HG02852 (cell line): ENCODE measurements around the gene LMX1B.

ENCODE experiments used
- ATAC-seq: cut with Tn5 transposase; IDR thresholded peaks from one replicate; pipeline ENCODE4 v1.9.1; 2021; ENCODE audit warnings: mild to moderate bottlenecking, moderate library complexity; ENCODE audit not compliant: unreplicated experiment

The LMX1B gene

DNA sequence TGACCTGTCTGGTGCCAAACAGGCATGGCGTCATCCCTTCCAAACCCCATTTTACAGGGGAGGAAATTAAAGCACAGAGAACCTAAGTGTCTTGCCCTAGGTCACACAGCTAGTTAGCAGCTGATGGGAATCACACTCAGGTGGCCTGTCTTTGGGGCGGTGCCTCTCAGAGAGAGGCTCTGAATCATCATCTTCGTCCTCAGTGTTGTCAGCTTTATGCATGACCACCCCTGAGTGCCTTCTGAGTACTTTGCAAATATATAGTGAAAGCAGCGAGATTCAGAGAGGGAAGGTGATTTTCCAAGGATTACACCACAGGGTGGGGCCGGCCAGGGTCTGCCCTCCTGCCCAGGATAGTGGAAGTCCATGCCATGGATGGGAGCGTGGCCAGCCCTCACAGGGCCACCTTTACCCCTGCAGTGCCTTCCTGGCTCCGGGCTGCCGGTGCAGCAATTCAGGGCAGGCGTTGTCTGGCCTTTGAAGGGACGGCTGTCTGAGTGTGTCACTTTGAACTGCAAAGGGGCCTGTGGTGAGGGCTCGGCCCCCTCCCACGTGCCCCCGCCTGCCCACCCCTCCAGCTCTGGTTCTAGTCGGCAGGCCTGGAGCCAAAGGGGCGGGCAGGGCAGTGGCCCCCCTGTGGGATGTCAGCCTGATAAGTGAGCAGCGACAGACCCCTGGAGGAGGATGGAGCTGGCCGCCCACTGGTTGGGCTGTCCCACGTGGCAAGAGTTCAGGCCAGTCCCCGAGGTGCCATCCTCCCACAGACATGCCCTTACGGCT lies 16.9 kb downstream of the LMX1B start:
- no peak for ATAC-seq

DNA sequence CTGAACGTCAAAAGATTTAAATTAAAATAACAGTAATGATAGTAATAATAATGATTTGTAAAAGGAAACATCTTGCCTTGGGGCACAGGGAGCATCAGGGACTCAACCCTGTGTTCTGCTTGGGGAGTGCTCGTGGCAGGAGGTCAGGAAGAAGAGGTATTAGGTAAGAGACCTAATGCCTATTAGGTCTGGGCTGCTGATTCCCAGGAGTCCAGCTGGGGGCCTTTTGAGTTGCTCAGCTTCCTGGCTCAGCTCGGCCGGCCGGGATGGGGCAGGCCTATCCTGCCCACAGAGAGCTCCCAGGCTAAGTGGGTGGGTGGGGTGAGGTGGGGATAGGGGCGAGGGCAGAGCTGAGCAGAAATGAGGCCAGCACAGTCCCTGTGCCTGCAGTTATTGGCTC lies 17.5 kb downstream of the LMX1B start:
- ATAC-seq, result no peak

DNA sequence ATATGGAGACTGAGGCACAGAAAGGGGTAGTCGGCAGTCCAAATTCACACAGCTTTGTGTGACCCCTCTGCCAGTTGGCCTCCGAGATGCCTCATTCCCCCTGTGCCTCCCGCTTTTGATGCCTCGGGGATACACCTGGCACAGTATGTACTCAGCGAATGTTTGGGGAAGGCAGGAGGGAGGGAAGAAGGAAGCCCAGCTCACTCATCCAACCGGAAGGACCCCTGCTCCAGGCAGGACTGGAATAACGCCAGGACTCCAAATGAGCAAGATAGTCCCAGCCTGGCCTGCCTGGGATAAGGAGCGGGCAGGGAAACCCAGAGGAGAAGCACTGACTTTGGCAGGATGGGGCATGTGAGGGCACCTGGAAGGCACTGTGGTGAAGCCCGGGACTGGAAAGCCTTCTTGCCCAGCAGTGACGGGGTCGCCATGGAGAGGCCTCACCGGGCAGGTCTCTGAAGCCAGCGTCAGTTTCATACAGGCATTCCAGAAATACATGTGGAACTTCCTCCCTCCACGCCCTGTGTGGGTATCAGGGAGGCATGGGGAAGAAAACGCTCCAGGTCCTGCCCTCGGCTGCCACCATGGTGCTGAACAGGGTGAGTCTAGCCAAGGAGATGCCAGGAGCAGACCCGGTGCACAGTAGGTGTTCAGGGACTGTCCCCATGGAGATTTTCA lies 20.3 kb downstream of the LMX1B start:
- no peak for ATAC-seq

DNA sequence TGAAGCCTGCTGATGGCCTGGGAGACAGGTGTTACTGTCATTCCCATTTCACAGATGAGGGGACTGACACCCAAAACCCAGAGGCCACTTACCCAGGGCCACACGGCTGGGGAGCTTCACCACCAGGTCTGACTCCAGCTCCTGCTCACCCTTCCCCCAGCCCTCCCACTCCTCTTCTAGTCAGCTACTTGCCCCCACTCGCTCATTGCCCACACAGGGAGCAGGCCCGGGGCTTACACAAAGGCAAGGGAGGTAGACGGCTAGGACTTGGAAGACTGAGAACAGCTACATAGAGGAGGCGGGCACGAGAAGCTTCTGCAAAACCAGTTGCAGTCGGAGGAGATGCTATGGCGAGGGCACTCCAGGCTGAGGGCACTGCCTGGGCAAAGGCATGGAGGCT lies 21.3 kb downstream of the LMX1B start:
- no peak for ATAC-seq

DNA sequence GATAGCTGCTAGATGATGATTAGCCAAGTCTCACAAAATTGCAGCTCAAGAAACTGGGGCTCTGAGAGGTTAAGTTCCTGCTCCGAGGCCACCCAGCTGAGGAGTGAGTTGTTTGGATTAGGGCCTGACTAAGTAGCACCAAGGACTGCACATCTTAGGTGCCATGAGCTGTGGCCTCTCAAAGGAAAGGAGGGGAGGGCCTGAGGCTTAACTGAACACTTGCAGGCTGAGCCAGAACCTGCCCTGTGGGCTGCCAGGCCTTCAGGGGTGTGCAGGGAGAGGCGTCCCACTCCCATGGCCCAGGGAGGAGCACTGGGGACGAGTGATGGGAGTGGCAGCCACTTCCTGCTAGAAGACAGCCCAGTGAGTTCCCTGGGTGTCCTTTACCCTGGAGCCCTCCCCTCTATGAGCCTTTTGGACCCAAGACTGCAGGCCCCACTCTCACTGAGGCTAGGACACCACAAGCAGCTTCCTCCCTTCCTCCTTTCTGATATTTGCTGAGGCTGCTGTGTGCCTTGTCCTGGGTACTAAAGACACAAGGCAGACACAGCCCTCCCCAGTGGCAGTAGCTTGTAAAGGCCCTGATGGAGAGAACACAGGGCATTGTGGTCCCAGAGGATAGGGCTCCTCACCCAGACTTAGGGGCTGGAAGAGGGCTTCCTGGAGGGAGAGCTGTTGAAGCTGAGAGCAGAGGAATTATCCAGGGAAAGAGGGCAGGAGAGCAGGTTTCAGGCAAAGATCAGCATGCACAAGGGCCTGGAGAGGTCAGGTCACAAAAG lies 22.1 kb downstream of the LMX1B start:
- ATAC-seq, result no peak

DNA sequence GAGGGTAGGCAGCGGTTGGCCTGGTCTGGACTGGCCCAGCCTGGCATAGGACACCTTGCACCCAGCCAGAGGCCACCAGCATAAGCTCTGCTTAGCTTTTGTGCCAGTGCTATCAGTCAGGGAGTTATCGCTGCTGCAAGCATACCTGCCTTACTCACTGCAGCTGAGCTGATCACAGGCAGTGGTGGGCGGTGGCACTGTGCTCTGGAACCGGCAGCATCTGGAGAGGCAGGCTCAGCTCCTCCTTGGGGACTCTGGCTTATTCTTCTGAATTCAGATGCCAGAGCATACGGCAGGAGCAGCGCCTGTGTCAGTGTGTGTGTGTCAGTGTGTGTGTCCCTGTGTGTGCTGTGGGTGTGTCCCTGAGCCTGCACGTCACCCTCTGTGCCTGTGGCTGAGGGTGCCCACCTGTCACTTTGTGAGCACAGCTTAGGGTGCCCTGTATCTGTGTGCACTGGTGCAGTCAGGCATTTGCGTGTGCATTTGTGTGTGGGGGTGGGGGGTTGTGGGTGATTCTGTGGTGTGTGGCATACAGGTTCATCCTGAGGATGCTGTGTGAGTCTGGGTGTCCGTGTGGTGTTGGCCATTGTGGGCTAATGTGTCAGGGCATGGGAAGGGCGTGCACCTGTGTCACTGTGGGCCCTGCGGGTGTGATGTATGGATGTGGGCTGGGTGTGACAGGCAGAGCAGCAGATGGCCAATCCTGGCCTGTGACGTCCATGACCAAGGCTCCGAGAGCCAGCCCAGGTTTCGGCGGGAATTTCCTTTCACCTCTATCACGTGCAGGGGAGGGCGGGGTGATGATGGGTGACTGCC lies 23.5 kb downstream of the LMX1B start:
- no peak for ATAC-seq

DNA sequence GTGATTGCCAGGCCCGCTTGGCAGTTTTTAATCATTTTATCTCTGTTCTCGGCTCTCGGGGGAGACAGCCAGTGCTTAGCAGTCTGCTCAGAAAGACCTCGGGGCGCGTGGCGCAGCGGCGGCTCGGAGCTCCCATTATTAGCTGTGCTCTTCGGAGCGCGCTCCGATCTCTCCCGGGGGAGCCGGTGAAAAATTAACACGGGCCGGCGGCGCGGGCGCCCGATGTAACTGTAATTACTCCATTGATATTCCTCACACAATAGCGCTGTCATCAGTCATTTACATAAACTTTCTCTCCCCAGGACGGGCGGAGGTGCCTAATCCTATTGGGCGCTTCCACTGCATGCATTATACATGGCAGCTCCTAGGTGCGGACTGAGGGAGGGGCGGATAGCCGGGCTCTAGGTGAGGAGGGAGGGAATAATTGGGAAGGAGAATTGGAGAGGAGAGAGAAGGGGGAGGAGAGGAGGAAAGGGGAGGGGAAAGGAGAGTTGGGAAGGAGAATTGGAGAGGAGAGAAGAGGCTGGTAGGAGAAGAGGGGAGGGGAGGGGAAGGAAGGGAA lies 24.9 kb downstream of the LMX1B start:
- no peak for ATAC-seq

DNA sequence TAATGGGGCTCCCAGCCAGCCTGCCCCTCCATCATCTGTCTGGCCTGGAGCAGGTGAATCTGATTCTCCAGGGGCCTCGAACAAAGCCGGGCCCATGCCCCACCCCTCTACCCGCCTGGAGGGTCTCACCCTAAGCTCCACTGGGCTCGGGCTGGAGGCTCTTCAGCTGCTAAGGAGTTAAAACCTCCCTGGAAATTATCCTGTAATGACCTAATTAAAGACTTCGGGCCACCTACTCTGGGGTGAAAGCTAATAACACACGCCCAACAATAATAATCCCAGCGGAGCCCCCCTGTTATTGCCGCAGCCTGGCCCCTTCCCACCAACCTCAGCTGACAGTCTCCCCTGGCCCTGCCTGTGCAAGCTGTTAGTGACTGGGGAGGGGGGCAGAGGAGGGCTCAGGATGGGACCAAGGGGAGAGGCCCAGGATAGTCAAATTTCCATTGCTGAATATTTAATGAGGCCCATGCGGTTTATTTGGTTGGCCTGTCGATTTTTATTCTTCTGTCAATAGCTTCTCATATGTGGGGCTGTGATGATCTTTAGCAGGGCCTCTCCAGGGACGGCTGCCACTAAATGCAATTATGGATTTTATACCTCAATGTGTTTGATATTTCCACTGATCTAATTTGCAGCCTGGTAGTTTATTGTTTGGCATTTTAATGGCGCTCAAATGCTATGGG lies 25.7 kb downstream of the LMX1B start:
- ATAC-seq, result no peak

DNA sequence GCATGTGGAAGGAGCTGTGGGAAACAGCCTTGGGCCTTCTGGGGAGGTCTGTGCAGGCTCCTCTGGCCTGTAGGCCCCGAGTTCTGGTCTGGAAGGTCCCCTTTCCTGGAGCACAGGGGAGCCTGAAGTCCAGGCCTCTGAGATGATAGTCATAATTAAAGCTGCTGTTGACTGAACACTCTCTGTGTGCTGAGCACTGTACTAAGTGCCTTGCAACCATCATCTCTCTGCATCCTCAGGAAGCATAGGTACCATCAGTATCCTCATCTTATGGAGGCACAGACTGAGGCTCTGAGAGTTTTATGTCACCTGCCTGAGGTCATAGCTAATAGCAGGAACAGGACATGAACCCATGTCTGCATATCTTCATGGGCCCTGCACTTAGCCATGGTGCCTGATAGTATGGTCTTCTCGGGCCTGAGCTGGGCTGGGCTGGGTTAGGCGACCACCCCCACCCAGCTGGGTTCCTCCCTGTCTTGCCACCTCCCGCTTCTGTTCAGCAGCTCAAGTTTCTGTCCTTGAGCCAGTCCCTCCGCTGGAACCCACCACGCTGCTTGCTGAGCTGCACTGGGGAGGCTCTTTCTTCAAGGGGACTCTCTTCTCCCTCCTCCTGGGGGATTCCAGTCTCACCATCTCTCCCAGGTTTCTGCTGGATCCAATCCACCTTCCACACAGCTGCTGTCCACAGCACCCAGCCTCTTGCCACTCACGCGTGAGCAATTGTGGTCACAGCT lies 27.6 kb downstream of the LMX1B start:
- no peak for ATAC-seq

DNA sequence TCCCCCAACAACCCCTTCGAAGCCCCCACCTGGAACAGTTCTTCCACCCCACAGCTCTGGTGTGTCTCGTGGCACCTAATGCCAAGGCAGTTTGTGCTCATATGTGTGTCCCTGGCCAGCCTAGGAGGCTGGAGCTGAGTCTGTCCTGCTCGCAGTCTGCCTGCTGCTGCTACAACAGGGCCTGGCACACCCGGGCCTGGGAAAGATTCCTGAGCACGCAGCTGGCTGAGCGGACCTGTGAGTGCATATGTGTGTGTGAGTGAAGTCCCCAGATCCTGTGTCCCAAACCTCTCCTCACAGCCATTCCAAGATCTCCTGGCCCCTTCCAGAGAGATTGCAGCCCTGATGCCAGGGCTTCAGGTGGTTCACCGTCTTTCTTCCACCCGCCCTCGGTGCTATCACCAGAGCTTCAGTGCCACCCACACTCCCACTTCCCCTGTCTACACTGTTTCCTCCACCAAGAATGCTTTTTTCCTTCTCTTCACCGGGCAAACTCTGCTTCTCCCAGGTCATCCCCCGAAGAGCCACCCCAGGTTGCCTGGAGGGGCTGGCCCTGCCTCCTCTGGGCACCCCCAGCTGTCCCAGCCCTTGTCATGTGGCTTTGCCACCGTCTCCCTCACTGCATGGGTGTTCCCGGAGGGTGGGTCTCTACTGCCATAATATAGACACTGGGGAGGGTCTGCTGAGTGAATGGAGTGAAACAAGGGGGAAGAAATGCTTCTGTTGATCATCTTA lies 28.4 kb downstream of the LMX1B start:
- no peak for ATAC-seq

DNA sequence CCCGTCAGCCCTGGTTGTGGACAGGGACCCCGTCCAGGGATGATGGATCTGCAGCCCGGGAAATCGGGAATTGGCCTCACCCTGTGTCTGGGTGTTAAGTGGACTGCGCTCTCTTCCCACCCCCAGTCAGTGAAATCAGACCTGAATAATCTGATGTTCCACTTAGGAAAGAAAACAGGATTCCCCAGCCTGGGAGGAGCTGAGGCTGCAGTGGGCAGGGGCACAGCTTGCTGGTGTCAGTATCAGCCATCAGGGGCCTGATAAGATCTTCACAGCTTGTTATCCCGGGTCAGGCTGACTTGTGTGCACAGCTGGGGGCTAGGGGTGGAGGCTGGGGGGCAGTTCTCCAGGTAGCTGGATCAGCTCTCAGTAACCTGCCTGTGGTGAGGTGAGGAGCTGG lies 29.1 kb downstream of the LMX1B start:
- ATAC-seq, result no peak

DNA sequence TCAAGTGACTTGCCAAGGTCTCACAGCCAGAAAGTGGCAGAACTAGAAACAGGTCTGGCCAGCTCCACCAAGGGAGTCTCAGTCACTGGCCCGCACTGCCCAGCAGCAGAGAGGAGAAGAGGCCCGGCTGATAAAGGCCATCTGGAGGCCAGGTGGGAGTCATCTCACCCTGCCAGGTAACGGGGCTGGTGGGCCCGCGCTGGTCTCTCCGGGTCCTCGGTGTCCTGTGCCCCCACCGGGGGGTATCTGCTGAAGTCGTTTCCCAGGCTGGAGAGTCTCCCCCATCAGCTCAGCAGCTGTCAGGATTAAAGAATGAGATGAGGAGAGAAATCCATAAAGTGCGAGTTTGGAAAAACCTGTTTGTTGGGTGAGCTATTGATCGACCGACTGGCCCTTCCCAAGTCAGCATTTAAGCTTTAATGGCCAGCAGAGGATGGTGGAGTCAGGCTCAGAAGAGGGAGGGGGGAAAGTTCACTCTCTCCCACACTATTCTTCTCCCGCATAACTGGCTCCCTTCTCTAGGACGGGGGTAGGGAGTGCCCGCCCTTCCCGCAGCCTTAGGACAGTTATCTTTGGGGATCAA lies 30.3 kb downstream of the LMX1B start:
- ATAC-seq, result no peak

DNA sequence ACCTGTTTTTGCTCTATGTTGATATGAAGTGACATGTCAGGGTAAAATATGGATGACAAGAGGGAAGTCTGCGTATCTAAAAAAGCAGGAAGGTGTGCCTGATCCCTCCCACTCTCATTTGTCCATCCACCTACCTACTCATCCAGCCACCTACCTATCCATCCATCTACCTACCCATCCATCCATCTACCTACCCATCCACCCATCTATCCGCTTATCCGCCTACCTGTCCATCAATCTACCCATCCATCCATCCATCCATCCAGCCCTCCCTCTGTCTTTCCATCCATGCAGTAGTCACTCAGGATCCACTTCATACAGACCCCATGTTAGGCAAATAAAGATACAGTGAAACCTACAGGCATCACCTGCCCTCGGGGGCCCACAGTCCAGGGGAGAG lies 32.4 kb downstream of the LMX1B start:
- no peak for ATAC-seq

DNA sequence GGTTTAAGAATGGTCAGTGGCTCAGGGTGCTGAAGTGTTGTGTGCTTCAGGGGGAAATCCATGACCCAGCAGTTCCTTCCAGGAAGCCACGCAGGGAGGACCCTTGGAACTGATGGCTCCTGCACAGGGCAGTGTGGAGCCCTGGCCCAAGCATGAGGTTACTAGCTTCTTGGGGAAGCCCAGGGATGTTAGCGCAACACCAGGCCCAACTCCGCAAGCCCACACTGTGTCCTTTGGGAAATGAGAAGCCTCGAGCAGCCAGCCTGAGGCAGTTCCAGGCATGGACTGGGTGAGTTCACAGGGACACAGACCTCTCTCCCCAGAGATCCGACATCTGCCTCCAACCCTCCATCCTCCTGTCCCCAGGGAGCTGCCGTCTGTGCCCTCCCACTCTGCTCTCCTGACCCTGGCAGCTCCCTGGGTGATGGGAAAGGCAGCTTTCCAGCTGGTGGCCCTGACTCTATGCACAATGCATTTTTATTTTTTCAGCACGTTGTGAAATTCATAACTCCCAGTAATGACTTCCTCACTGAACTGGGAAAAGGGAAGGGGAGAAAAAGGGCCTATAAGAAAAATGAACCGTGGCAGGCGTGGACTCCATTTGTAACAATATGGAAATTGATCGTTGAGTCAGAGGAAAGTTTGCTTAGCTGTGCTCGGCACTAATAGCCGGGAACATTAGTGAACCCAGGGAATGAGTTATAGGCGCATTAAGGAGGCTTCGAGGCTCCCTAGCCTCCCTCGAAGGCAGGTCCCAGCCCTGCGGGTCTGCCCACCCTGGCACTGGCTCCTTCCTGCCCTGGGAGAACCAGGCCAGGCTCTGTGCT lies 34.1 kb downstream of the LMX1B start:
- no peak for ATAC-seq

DNA sequence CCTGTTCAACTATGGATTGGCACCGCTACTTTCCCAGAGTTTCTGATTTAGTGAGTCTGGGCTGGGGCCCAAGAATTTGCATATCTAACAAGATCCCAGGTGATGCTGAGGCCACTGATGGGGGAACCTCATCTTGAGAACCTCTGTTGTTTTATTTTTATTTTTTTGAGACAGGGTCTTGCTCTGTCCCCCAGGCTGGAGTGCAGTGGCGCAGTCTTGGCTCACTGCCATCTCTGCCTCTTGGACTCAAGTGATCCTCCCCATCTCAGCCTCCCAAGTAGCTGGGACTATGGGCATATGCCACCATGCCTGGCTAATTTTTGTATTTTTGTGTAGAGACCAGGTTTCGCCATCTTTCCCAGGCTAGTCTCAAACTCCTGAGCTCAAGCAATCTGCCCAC lies 35.7 kb downstream of the LMX1B start:
- ATAC-seq, result no peak

DNA sequence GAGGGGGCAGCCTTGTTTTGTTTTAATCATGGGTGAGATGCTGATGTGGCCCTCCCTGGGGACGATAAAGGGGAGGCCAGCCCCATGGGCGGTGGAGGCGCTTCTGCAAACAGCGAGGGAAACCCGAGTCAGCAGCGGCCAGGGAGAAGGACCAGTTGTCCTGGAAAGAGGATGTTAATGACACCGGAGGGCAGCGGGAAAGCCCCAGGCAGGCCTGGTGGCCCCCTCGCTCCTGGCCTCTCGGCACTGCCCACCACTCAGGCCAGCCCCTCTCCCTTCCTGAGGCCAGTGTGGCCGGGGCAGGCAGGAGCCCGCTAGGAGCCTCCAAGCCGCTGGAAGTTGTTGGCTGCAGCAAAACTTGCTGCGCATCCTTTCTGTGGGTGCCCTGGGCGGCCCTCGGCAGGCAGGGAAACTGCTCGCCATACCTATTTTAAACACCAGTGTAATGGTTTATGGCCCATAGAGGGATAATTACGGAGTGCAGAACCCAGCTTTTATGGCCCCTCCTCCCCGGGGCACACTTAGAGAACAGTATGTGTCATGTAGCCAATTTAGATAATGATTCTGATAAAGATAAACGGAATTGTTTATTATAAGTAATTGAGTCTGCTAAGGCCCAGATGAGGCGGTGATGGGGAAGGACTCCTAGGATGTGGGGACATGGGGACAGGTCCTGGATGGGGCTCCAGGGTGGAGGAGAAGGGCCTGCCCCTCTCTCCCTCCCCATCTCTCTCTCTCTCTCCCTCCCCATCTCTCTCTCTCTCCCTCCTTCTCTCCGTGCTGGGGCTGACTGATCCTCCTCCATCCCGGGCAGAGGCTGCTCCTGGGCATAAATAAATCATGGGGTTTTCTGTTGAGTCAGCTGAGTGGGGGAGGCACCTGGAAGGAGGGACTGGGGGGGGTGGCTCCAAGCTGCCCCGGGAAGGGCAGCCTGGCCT lies 36.9 kb downstream of the LMX1B start:
- ATAC-seq, result no peak
